ENCODE results near the gene PRR19.

PRR19 gene

DNA sequence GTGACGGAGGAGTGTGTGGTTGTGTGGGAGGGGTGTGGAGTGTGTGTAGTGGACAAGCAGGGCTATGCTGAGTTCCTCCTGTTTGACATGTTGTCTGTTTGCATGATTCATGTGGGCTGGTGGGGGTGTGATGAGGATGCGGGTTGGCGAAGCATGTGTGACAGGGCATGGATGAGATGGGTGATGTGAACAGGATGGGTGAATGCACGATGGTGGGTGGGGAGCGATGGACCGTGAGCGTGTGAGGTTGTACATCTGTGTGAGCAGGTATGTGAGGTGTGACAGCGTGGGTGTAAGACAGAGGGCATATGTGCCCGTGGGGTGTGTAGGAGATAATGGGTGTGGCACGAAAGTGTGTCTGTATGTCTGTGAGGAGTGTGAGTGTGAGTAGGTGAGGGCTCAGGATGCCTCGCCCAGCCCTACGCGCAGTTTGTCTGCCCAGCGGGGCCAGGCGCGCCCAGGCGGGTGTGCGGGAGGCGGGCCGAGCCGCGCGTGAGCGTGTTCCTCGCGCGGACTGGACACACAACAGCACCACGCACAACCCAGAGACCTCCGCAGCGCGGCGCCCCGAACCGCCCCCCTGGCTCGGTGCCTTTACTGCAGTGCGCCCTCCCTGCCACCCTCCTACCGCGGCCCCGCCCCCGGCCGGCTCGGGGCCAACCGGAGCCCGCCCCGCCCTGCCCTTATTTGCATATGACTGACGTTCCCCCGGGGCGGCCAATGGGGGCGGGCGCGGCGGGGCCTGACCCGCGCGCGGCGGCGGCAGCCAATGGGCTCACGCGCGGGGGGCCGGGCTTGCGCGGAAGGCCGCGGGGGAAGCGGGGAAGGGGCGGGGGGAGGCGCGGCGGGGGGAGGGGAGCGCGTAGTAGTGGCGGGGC lies 18.5 kb upstream of the PRR19 start:
- DNase-seq (ENCODE audit: low spot score) = peak; percentile 95

- peak; percentile 85 for DNase-seq (ENCODE audit: low spot score)
Measured at GRCh38 chr19:42284066-42284501, 17.8 kb upstream of the PRR19 start.

- peak; percentile 24 for DNase-seq (ENCODE audit: low spot score)
Measured at GRCh38 chr19:42284591-42285341, 17.2 kb upstream of the PRR19 start.

GRCh38 chr19:42285541-42285941 lies 16.4 kb upstream of the PRR19 start:
- DNase-seq (ENCODE audit: low spot score) = no peak

- no peak for DNase-seq (ENCODE audit: low spot score)
Measured at GRCh38 chr19:42285988-42286348, 16.0 kb upstream of the PRR19 start.

- DNase-seq (ENCODE audit: low spot score) = peak; percentile 24
Measured at GRCh38 chr19:42286349-42287016, 15.4 kb upstream of the PRR19 start.

GRCh38 chr19:42287017-42287826 lies 14.7 kb upstream of the PRR19 start:
- DNase-seq (ENCODE audit: low spot score) = no peak

GRCh38 chr19:42287827-42288107 lies 14.2 kb upstream of the PRR19 start:
- no peak for DNase-seq (ENCODE audit: low spot score)

DNA sequence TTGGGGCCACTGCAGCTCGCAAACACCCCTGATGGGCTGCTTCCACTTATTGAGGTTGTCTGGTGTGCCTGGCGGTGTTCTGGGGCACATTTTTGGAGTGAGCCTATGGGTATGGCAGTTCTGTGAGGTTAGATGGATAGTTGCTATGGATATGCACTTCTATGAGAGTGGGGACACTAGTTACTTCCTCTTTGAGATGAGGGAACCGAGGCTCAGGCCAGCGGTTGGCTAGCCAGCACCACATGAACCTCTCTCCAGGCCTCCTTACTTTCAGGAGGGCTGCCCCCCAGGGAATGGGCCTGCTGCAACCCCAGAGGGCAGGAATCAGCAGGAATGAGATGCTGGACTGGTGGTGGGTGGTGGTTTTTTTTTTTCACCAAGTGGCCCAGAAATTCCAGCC lies 13.5 kb upstream of the PRR19 start:
- DNase-seq (ENCODE audit: low spot score) = no peak

GRCh38 chr19:42288881-42289555 lies 12.9 kb upstream of the PRR19 start:
- no peak for DNase-seq (ENCODE audit: low spot score)

DNA sequence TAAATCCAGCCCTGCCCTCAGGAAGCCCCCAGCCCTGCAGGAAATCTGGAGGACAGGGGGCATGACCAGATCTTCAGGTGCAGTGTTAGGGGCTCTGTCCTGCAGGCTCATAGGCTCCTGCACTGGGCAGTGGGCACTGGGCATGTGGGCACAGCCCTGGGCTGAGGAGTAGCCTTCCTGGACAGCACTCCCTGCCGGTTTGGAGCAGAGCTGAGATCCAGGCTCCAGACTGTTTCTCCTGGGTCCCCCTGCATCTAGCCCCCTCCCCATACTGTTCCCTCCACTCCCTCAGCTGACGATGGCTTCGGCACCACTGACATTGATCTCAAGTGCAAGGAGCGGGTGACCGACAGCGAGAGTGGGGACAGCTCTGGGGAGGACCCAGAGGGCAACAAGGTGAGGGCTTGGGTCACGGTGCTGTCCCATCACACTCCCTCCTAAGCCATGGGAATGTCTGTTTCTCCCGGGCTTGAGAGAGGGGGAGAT lies 12.3 kb upstream of the PRR19 start:
- DNase-seq (ENCODE audit: low spot score) = no peak

GRCh38 chr19:42290136-42290522 lies 11.8 kb upstream of the PRR19 start:
- DNase-seq (ENCODE audit: low spot score) = no peak

- DNase-seq (ENCODE audit: low spot score) = peak; percentile 58
Measured at GRCh38 chr19:42290523-42291434, 11.2 kb upstream of the PRR19 start.

DNA sequence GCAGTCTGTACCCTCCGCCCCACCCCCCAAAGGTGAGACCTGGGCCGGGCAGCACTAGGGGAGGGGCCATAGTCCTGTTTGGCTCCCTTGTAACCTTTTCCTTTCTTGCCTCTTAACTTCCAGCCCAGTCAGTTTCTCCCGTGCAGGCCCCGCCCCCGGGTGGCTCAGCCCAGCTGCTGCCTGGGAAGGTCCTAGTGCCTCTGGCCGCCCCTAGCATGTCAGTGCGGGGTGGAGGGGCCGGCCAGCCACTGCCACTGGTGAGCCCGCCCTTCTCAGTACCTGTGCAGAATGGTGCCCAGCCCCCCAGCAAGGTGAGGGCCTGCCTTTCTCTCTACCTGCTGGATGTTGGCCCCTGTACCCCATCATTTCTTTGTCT lies 10.5 kb upstream of the PRR19 start:
- no peak for DNase-seq (ENCODE audit: low spot score)

GRCh38 chr19:42292042-42292960 lies 9.6 kb upstream of the PRR19 start:
- no peak for DNase-seq (ENCODE audit: low spot score)

- no peak for DNase-seq (ENCODE audit: low spot score)
Measured at GRCh38 chr19:42292963-42293362, 9.0 kb upstream of the PRR19 start.

GRCh38 chr19:42293540-42293939 lies 8.4 kb upstream of the PRR19 start:
- DNase-seq (ENCODE audit: low spot score) = no peak

DNA sequence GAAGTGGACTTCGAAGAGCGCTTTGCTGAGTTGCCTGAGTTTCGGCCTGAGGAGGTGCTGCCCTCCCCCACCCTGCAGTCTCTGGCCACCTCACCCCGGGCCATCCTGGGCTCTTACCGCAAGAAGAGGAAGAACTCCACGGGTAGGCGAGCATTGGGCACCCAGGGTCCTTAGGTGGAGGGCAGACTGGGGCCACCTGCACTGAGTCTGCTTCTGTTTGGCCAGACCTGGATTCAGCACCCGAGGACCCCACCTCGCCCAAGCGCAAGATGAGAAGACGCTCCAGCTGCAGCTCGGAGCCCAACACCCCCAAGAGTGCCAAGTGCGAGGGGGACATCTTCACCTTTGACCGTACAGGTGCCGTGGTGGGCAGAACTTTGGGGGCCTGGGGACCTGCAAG lies 8.0 kb upstream of the PRR19 start:
- DNase-seq (ENCODE audit: low spot score) = no peak

GRCh38 chr19:42294471-42295137 lies 7.3 kb upstream of the PRR19 start:
- DNase-seq (ENCODE audit: low spot score) = no peak

Measured in hematopoietic multipotent progenitor cell treated with erythropoietin and hydrocortisone succinate and interleukin-3 and kit ligand, for 15 days (in vitro differentiated cells).